ENCODE data around the gene CCHCR1. TPM values are rescaled to one million over a fixed set of nuclear protein-coding genes. Genes with fewer than 3 reads are reported as not detected.

CCHCR1 gene
- total and polyA plus RNA-seq, 7 donors = 7.4 to 15.2 (median 10.3) TPM

DNA sequence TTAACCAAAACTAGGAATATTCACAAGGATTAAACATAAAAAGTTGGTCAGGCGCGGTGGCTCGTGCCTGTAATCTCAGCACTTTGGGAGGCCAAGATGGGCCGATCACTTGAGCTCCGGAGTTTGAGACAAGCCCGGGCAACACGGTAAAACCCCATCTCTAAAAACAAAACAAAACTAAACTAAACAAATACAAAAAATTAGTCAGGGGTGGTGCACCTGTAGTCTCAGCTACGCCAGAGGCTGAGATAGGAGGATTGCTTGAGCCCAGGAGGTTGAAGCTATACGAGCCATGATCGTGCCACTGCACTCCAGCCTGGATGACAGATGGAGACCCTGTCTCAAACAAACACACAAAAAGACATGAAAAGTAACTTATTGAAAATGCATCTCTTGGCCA lies 21.9 kb downstream of the CCHCR1 start:
- intact Hi-C loops (cut with DNase I) = loop anchor here in 1 of 2 donors (2.0 kb wide), 1 partner anchor 231 kb away; no protein-coding TSS in a partner anchor
- TF ChIP-seq, protein P1, sequence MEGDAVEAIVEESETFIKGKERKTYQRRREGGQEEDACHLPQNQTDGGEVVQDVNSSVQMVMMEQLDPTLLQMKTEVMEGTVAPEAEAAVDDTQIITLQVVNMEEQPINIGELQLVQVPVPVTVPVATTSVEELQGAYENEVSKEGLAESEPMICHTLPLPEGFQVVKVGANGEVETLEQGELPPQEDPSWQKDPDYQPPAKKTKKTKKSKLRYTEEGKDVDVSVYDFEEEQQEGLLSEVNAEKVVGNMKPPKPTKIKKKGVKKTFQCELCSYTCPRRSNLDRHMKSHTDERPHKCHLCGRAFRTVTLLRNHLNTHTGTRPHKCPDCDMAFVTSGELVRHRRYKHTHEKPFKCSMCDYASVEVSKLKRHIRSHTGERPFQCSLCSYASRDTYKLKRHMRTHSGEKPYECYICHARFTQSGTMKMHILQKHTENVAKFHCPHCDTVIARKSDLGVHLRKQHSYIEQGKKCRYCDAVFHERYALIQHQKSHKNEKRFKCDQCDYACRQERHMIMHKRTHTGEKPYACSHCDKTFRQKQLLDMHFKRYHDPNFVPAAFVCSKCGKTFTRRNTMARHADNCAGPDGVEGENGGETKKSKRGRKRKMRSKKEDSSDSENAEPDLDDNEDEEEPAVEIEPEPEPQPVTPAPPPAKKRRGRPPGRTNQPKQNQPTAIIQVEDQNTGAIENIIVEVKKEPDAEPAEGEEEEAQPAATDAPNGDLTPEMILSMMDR (IDR thresholded peaks at IDR 0.05) = no peak
- no peak overlapping the region for H3K4me3 ChIP-seq
- H3K27ac ChIP-seq = no peak overlapping the region
- no peak for ATAC-seq
- H3K36me3 ChIP-seq (ENCODE audit: insufficient read depth in 1 of 2, low read depth in 1 of 2) = no peaks in the 10 kb centered on the region
- 82 to 94% (median 90%) methylated on average over 10 of the region's 10 CpGs for WGBS, 3 donors
- DNase-seq = no peak
- no peaks in the 10 kb centered on the region for H3K9me3 ChIP-seq
- no peaks in the 10 kb centered on the region for H3K4me1 ChIP-seq
- H3K27me3 ChIP-seq (ENCODE audit: insufficient read depth in 3 of 3, low read length in 2 of 3) = no peaks in the 10 kb centered on the region

GRCh38 chr6:31132806-31133205 lies 24.8 kb downstream of the CCHCR1 start:
- H3K4me1 ChIP-seq = no peaks in the 10 kb centered on the region
- no peak overlapping the region for H3K27ac ChIP-seq
- no peaks in the 10 kb centered on the region for H3K9me3 ChIP-seq
- no peaks in the 10 kb centered on the region for H3K27me3 ChIP-seq (ENCODE audit: insufficient read depth in 3 of 3, low read length in 2 of 3)
- ATAC-seq (no peak), DNase-seq (no peak)
- 58 to 78% (median 74%) methylated on average over 6 of the region's 6 CpGs for WGBS, 3 donors
- intact Hi-C loops (cut with DNase I) = no loop called here
- TF ChIP-seq, protein P1 (IDR thresholded peaks at IDR 0.05) = no peak
- no peak overlapping the region for H3K4me3 ChIP-seq
- no peaks in the 10 kb centered on the region for H3K36me3 ChIP-seq (ENCODE audit: insufficient read depth in 1 of 2, low read depth in 1 of 2)

GRCh38 chr6:31131595-31131994 lies 26.0 kb downstream of the CCHCR1 start:
- Histone ChIP-seq H3K36me3 (ENCODE audit: insufficient read depth in 1 of 2, low read depth in 1 of 2) (no peaks in the 10 kb centered on the region), H3K27ac (no peak overlapping the region), H3K9me3 (no peaks in the 10 kb centered on the region), H3K27me3 (ENCODE audit: insufficient read depth in 3 of 3, low read length in 2 of 3) (no peaks in the 10 kb centered on the region), H3K4me1 (no peaks in the 10 kb centered on the region), H3K4me3 (no peak overlapping the region)
- DNase-seq (no peak), ATAC-seq (no peak)
- TF ChIP-seq, protein P1 (IDR thresholded peaks at IDR 0.05) = no peak
- 69 to 92% (median 72%) methylated on average over 3 of the region's 3 CpGs for WGBS, 3 donors
- intact Hi-C loops (cut with DNase I) = no loop called here

- no peaks in the 10 kb centered on the region for H3K27me3 ChIP-seq (ENCODE audit: insufficient read depth in 3 of 3, low read length in 2 of 3)
- DNase-seq = no peak
- no peak overlapping the region for H3K27ac ChIP-seq
- H3K9me3 ChIP-seq = no peaks in the 10 kb centered on the region
- 93 to 97% (median 93%) methylated on average over 3 of the region's 3 CpGs for WGBS, 3 donors
- H3K4me3 ChIP-seq = no peak overlapping the region
- no peaks in the 10 kb centered on the region for H3K36me3 ChIP-seq (ENCODE audit: insufficient read depth in 1 of 2, low read depth in 1 of 2)
- intact Hi-C loops (cut with DNase I) = no loop called here
- ATAC-seq = no peak
- TF ChIP-seq, protein P1 (IDR thresholded peaks at IDR 0.05) = no peak
- no peaks in the 10 kb centered on the region for H3K4me1 ChIP-seq
These were observed 26.9 kb downstream of the CCHCR1 start for GRCh38 chr6:31130751-31131150.

DNA sequence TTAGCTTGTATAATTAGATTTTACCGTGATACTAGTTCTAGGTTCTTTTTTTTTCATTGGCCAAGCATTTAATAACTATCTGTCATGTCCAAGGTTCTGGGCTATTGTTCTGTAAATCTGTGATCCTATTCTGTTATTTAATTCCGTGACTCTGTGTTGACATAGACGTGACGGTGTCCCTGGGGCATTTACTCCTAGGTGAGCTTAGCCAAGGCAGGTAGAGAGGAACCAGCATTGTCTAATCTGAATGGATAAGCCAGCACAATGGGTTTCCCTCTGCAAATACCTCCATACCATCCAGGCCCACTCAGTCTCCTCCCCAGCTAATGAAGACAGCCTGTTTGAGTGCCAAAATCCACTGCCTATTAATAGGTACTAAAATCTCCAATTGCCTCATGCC lies 28.5 kb downstream of the CCHCR1 start:
- intact Hi-C loops (cut with DNase I) = no loop called here
- Histone ChIP-seq H3K36me3 (ENCODE audit: insufficient read depth in 1 of 2, low read depth in 1 of 2) (no peaks in the 10 kb centered on the region), H3K9me3 (no peaks in the 10 kb centered on the region), H3K27ac (no peak overlapping the region), H3K4me1 (peaks cover 7% of the 10 kb centered on the region), H3K4me3 (no peak overlapping the region), H3K27me3 (ENCODE audit: insufficient read depth in 3 of 3, low read length in 2 of 3) (no peaks in the 10 kb centered on the region)
- WGBS, 3 donors = 56 to 73% (median 70%) methylated on average over 4 of the region's 4 CpGs
- TF ChIP-seq, protein P1 (IDR thresholded peaks at IDR 0.05) = no peak
- DNase-seq = no peak
- ATAC-seq = no peak

Data from psoas muscle (tissue), 8 donors.